Measurements from ENCODE around the gene NPLOC4. TPM values are rescaled to one million over a fixed set of nuclear protein-coding genes. Genes with fewer than 3 reads are reported as not detected.

The NPLOC4 gene
- total RNA-seq, 4 donors from 2014 or later, result 45.8 to 98.5 (median 58.1) TPM

- Histone ChIP-seq H3K4me1 (no peaks in the 10 kb centered on the region), H3K27ac (no peak overlapping the region), H3K9me3 (no peaks in the 10 kb centered on the region), H3K27me3 (no peaks in the 10 kb centered on the region), H3K4me3 (replicated peaks in 1 of 3) (no peak overlapping the region), H3K36me3 (peaks cover 53 to 61% of the 10 kb centered on the region in 2 donors)
- no peak for TF ChIP-seq CTCF (IDR thresholded peaks at IDR 0.05)
- TF ChIP-seq POLR2A (IDR thresholded peaks at IDR 0.05), result no peak
- WGBS, 2 donors, result 91 to 96% methylated on average over 13 of the region's 13 CpGs
- DNase-seq, result no peak
- intact Hi-C loops (cut with DNase I), result loop anchor here (10.0 kb wide), 1 partner anchor 64 kb away; no protein-coding TSS in a partner anchor
Observed at GRCh38 chr17:81608605-81609004, 28.3 kb downstream of the NPLOC4 start.

- H3K27ac ChIP-seq, result no peak overlapping the region
- H3K4me3 ChIP-seq (replicated peaks in 1 of 3), result no peak overlapping the region
- H3K4me1 ChIP-seq, result no peaks in the 10 kb centered on the region
- DNase-seq, result no peak
- H3K9me3 ChIP-seq, result no peaks in the 10 kb centered on the region
- intact Hi-C loops (cut with DNase I), result loop anchor here (10.0 kb wide), 1 partner anchor 63 kb away; no protein-coding TSS in a partner anchor
- no peak for TF ChIP-seq POLR2A (IDR thresholded peaks at IDR 0.05)
- no peak for TF ChIP-seq CTCF (IDR thresholded peaks at IDR 0.05)
- 96 to 98% methylated on average over 4 of the region's 4 CpGs for WGBS, 2 donors
- H3K27me3 ChIP-seq, result no peaks in the 10 kb centered on the region
- peaks cover 53 to 66% of the 10 kb centered on the region in 2 donors for H3K36me3 ChIP-seq
Observed at GRCh38 chr17:81608082-81608481, 28.8 kb downstream of the NPLOC4 start.

GRCh38 chr17:81607431-81607830 lies 29.5 kb downstream of the NPLOC4 start:
- Histone ChIP-seq H3K36me3 (peaks cover 51 to 70% of the 10 kb centered on the region in 2 donors), H3K27ac (no peak overlapping the region)
- intact Hi-C loops (cut with DNase I), result loop anchor here (10.0 kb wide), 1 partner anchor 63 kb away; no protein-coding TSS in a partner anchor

GRCh38 chr17:81603846-81604610 lies 32.9 kb downstream of the NPLOC4 start:
- intact Hi-C loops (cut with DNase I), result loop anchor here (5.0 to 10.0 kb wide), 2 partner anchors 59 to 352 kb away; no protein-coding TSS in a partner anchor
- Histone ChIP-seq H3K9me3 (no peaks in the 10 kb centered on the region), H3K4me3 (replicated peaks in 1 of 3) (no peak overlapping the region), H3K4me1 (no peaks in the 10 kb centered on the region), H3K36me3 (peaks cover 46 to 52% of the 10 kb centered on the region in 2 donors), H3K27me3 (no peaks in the 10 kb centered on the region), H3K27ac (no peak overlapping the region)
- 90 to 94% methylated on average over 11 of the region's 11 CpGs for WGBS, 2 donors
- no peak for DNase-seq
- TF ChIP-seq POLR2A (IDR thresholded peaks at IDR 0.05) (no peak), CTCF (IDR thresholded peaks at IDR 0.05) (no peak)

More at GRCh38 chr17:81607431-81607830, 29.5 kb downstream of the NPLOC4 start:
- Histone ChIP-seq H3K9me3 (no peaks in the 10 kb centered on the region), H3K4me3 (replicated peaks in 1 of 3) (no peak overlapping the region), H3K4me1 (no peaks in the 10 kb centered on the region), H3K27me3 (no peaks in the 10 kb centered on the region)
- DNase-seq, result no peak
- no peak for TF ChIP-seq POLR2A (IDR thresholded peaks at IDR 0.05)
- no peak for TF ChIP-seq CTCF (IDR thresholded peaks at IDR 0.05)
- 85 to 88% methylated on average over 6 of the region's 6 CpGs for WGBS, 2 donors

- peak; percentile 36 to 37 for DNase-seq
- H3K36me3 ChIP-seq, result peaks cover 34 to 40% of the 10 kb centered on the region in 2 donors
Observed at GRCh38 chr17:81601525-81602120, 35.3 kb downstream of the NPLOC4 start.

More at GRCh38 chr17:81601525-81602120, 35.3 kb downstream of the NPLOC4 start:
- TF ChIP-seq POLR2A (IDR thresholded peaks at IDR 0.05) (no peak), CTCF (IDR thresholded peaks at IDR 0.05) (peak; percentile 48 to 86 (median 72))
- whole genome bisulfite sequencing, 2 donors, result 40 to 45% methylated on average over 9 of the region's 9 CpGs
- Histone ChIP-seq H3K9me3 (no peaks in the 10 kb centered on the region), H3K4me1 (no peaks in the 10 kb centered on the region), H3K27ac (no peak overlapping the region), H3K27me3 (no peaks in the 10 kb centered on the region), H3K4me3 (replicated peaks in 1 of 3) (no peak overlapping the region)
- intact Hi-C loops (cut with DNase I), result loop anchor here (5.0 to 10.0 kb wide), 2 partner anchors 57 to 349 kb away; no protein-coding TSS in a partner anchor

Measured in thyroid gland (tissue), 4 donors.